ENCODE data around the gene ECM2. TPM values are rescaled to one million over a fixed set of nuclear protein-coding genes. Genes with fewer than 3 reads are reported as not detected.

ECM2 gene
- total RNA-seq: 1.7 and 11.0 TPM in 2 replicates

GRCh38 chr9:92535940-92536850 lies at the start of gene ECM2:
ECM2 (minus strand) TSS chr9:92535990; CDS start chr9:92522866, 13,124 bp downstream.

GRCh38 chr9:92482329-92482728 lies 53.5 kb downstream of the ECM2 start, which contains the start of gene ASPN:
ASPN (minus strand) TSS chr9:92482506.

Other genes starting within 250 kb of the ECM2 start
- gene IARS1, start 242.3 kb downstream of the ECM2 start, total RNA-seq: 313 and 639 TPM in 2 replicates
- gene NOL8, start 210.6 kb downstream of the ECM2 start, total RNA-seq: 23.2 and 50.8 TPM in 2 replicates
- 1.7 and 2.2 TPM in 2 replicates for gene CENPP, start 210.0 kb downstream of the ECM2 start, total RNA-seq
- gene OGN, start 131.4 kb downstream of the ECM2 start, total RNA-seq: not detected in 2 replicates
- not detected in 2 replicates for gene OMD, start 111.5 kb downstream of the ECM2 start, total RNA-seq
- gene ASPN, start 53.5 kb downstream of the ECM2 start, total RNA-seq: under 0.01 TPM in 1 of 2 replicates, not detected in the other
- 40.7 and 62.1 TPM in 2 replicates for gene IPPK, start 134.1 kb upstream of the ECM2 start, total RNA-seq
- 126 and 190 TPM in 2 replicates for gene BICD2, start 228.8 kb upstream of the ECM2 start, total RNA-seq

Data from nasal cavity respiratory epithelium epithelial cell of viscerocranial mucosa (primary cell).